ENCODE measurements around the gene PTPRB.

- TF ChIP-seq CTCF (IDR thresholded peaks at IDR 0.05; ENCODE audit: poor library complexity) (no peak), EZH2 (IDR thresholded peaks at IDR 0.05; ENCODE audit: borderline replicate concordance) (no peak)
Observed at GRCh38 chr12:70648191-70648590, 11.0 kb upstream of the PTPRB start.

Data from hepatocyte (in vitro differentiated cells).